Loucy (cell line): ENCODE results near the gene SLC39A11.

Source experiments
- CTCF ChIP-seq: fragments of 200-600 bp; sonication (generic); conservative IDR thresholded peaks from 2 replicates; pipeline ENCODE4 v1.5.1; 2014; ENCODE audit warnings: mild to moderate bottlenecking, antibody characterized with exemption, low read length
- EZH2phosphoT487 ChIP-seq: fragments of 200-600 bp; IDR thresholded peaks from 2 replicates; pipeline ENCODE4 v1.6.1; 2018; ENCODE audit warnings: antibody characterized with exemption, mild to moderate bottlenecking, moderate library complexity, borderline replicate concordance

- no peak for TF ChIP-seq CTCF
- no peak for TF ChIP-seq EZH2phosphoT487
Observed at GRCh38 chr17:72713701-72714100, 378.8 kb downstream of the SLC39A11 start.
